Stromal cell of bone marrow (primary cell): Measurements from ENCODE around the gene KLHL17.
"Not testable (repeated sequence)": the region's sequence is repeated elsewhere in the genome, so short reads cannot be mapped to it uniquely, and the experiment has no call there.

ENCODE experiments used
- DNase-seq: peaks from one replicate; pipeline ENCODE4 v3.0.0-alpha.2; 2012; ENCODE audit warnings: low read depth

The KLHL17 gene

GRCh38 chr1:1003618-1004419 is 43.4 kb downstream of the KLHL17 start:
- no peak for DNase-seq

GRCh38 chr1:1004420-1004779 is 44.0 kb downstream of the KLHL17 start:
- DNase-seq, result no peak

GRCh38 chr1:1004780-1005697 is 44.7 kb downstream of the KLHL17 start:
- no peak for DNase-seq

GRCh38 chr1:1005774-1006304 is 45.5 kb downstream of the KLHL17 start:
- DNase-seq, result no peak

GRCh38 chr1:1006305-1007159 is 46.1 kb downstream of the KLHL17 start:
- DNase-seq, result no peak

- not testable (repeated sequence) for DNase-seq
These were observed 49.7 kb downstream of the KLHL17 start for GRCh38 chr1:1010131-1010530.

- no peak for DNase-seq
These were observed 51.1 kb downstream of the KLHL17 start for GRCh38 chr1:1011396-1011949.

- DNase-seq, result not testable (repeated sequence)
These were observed 52.3 kb downstream of the KLHL17 start for GRCh38 chr1:1012736-1013104.

- DNase-seq, result peak; percentile 82
These were observed 52.9 kb downstream of the KLHL17 start, which contains the start of gene ISG15 for GRCh38 chr1:1013105-1013921. Gene ISG15, plus strand, starts transcription at chr1:1013497. Its CDS starts 77 bp downstream, at chr1:1013574.

GRCh38 chr1:1013922-1014648 is 53.7 kb downstream of the KLHL17 start:
- DNase-seq, result no peak

- no peak for DNase-seq
These were observed 54.7 kb downstream of the KLHL17 start for GRCh38 chr1:1014799-1015681.
